ENCODE data around the gene HES7. TPM values are rescaled to one million over a fixed set of nuclear protein-coding genes. Genes with fewer than 3 reads are reported as not detected.
A peak's percentile ranks its signal among the peaks of the same experiment; 100 is the strongest.

HES7 gene
- total RNA-seq, 2 donors from 2014 or later, result 0.67 TPM; not detected in 1

- peak; percentile 100 for DNase-seq (ENCODE audit: low spot score)
- intact Hi-C loops (cut with DNase I), result no loop called here
Observed at GRCh38 chr17:8156246-8156992, 32.5 kb upstream of the HES7 start.

GRCh38 chr17:8155996-8156245, 32.0 kb upstream of the HES7 start:
- DNase-seq (ENCODE audit: low spot score), result no peak
- intact Hi-C loops (cut with DNase I), result no loop called here

- no peak for DNase-seq (ENCODE audit: low spot score)
- intact Hi-C loops (cut with DNase I), result no loop called here
Observed at GRCh38 chr17:8155231-8155995, 31.5 kb upstream of the HES7 start.

GRCh38 chr17:8154608-8155155, 30.8 kb upstream of the HES7 start:
- DNase-seq (ENCODE audit: low spot score), result no peak
- intact Hi-C loops (cut with DNase I), result no loop called here

GRCh38 chr17:8153957-8154607, 30.2 kb upstream of the HES7 start:
- peak; percentile 100 for DNase-seq (ENCODE audit: low spot score)
- intact Hi-C loops (cut with DNase I), result no loop called here

GRCh38 chr17:8153525-8153956, 29.6 kb upstream of the HES7 start:
- peak; percentile 95 for DNase-seq (ENCODE audit: low spot score)
- intact Hi-C loops (cut with DNase I), result no loop called here

- no peak for DNase-seq (ENCODE audit: low spot score)
- intact Hi-C loops (cut with DNase I), result no loop called here
Observed at GRCh38 chr17:8153031-8153451, 29.1 kb upstream of the HES7 start.

GRCh38 chr17:8152112-8152775, 28.3 kb upstream of the HES7 start, which contains the start of gene PER1:
PER1 (minus strand) TSS chr17:8152404; CDS start chr17:8150706, 1,698 bp downstream.
- intact Hi-C loops (cut with DNase I), result no loop called here
- peak; percentile 99 for DNase-seq (ENCODE audit: low spot score)

- intact Hi-C loops (cut with DNase I), result no loop called here
- DNase-seq (ENCODE audit: low spot score), result peak; percentile 97
Observed at GRCh38 chr17:8151641-8152111, 27.8 kb upstream of the HES7 start.

GRCh38 chr17:8151120-8151640, 27.3 kb upstream of the HES7 start:
- intact Hi-C loops (cut with DNase I), result no loop called here

GRCh38 chr17:8150194-8151119, 26.6 kb upstream of the HES7 start:
- no peak for DNase-seq (ENCODE audit: low spot score)
- intact Hi-C loops (cut with DNase I), result no loop called here

More at GRCh38 chr17:8151120-8151640, 27.3 kb upstream of the HES7 start:
- DNase-seq (ENCODE audit: low spot score), result peak; percentile 99

GRCh38 chr17:8149419-8150193, 25.7 kb upstream of the HES7 start:
- peak; percentile 79 for DNase-seq (ENCODE audit: low spot score)
- intact Hi-C loops (cut with DNase I), result loop anchor here in 1 of 2 donors (5.0 kb wide), 1 partner anchor 917 kb away; the partner anchor contains the start of gene DVL2

GRCh38 chr17:8148560-8148959, 24.7 kb upstream of the HES7 start:
- DNase-seq (ENCODE audit: low spot score), result no peak
- intact Hi-C loops (cut with DNase I), result loop anchor here in 1 of 2 donors (5.0 kb wide), 1 partner anchor 916 kb away; the partner anchor contains the start of gene DVL2

- DNase-seq (ENCODE audit: low spot score), result no peak
- intact Hi-C loops (cut with DNase I), result loop anchor here in 1 of 2 donors (5.0 kb wide), 1 partner anchor 916 kb away; the partner anchor contains the start of gene DVL2
Observed at GRCh38 chr17:8147805-8148404, 24.0 kb upstream of the HES7 start.

- intact Hi-C loops (cut with DNase I), result loop anchor here in 1 of 2 donors (5.0 kb wide), 1 partner anchor 915 kb away; the partner anchor contains the start of gene DVL2
Observed at GRCh38 chr17:8147141-8147804, 23.4 kb upstream of the HES7 start.

More at GRCh38 chr17:8147141-8147804, 23.4 kb upstream of the HES7 start:
- DNase-seq (ENCODE audit: low spot score), result peak; percentile 81
